BJ (cell line): ENCODE results near the gene ASB14. TPM values are rescaled to one million over a fixed set of nuclear protein-coding genes. Genes with fewer than 3 reads are reported as not detected.

ENCODE experiments used
- CTCF ChIA-PET: fragments of 350-600 bp; formaldehyde crosslinking; extraction: SDS; loops from one replicate; lab custom pipeline; 2021; ENCODE audit warnings: antibody characterized with exemption, inconsistent platforms; lab: Yijun Ruan, JAX
- POLR2A ChIA-PET: fragments of 300-600 bp; sonication (Branson Sonifier 250); formaldehyde crosslinking; extraction: SDS; loops from one replicate; lab custom pipeline; 2021; ENCODE audit warnings: antibody characterized with exemption; lab: Charles Lee
- DNase-seq: peaks from one replicate; pipeline ENCODE4 v3.0.0-alpha.2; 2011; ENCODE audit warnings: low read depth
- H3K27me3 ChIP-seq: 2 replicates; pipeline ENCODE4 v1.6.0; 2011; ENCODE audit warnings: low read length; ENCODE audit not compliant: control insufficient read depth, insufficient read depth
- H3K36me3 ChIP-seq: 2 replicates; pipeline ENCODE4 v1.5.1; 2011; ENCODE audit warnings: low read length; ENCODE audit not compliant: control insufficient read depth, insufficient read depth
- H3K4me3 ChIP-seq: 2 replicates; pipeline ENCODE4 v1.5.1; 2011; ENCODE audit warnings: low read depth, mild to moderate bottlenecking, control low read depth, low read length
- CTCF ChIP-seq: IDR thresholded peaks from 2 replicates; pipeline ENCODE4 v1.5.1; 2011; ENCODE audit warnings: low read depth, mild to moderate bottlenecking, control low read depth, inconsistent platforms, low read length, moderate library complexity; ENCODE audit not compliant: insufficient read depth
- polyA plus RNA-seq: library from polyadenylated mRNA; depleted of rRNA; stranded (reverse); fragments of >200 nt; gene quantifications from 2 replicates; pipeline ENCODE4 v1.2.3, GENCODE V29; 2011

The ASB14 gene
- polyA plus RNA-seq, 1 experiment: not detected

DNA sequence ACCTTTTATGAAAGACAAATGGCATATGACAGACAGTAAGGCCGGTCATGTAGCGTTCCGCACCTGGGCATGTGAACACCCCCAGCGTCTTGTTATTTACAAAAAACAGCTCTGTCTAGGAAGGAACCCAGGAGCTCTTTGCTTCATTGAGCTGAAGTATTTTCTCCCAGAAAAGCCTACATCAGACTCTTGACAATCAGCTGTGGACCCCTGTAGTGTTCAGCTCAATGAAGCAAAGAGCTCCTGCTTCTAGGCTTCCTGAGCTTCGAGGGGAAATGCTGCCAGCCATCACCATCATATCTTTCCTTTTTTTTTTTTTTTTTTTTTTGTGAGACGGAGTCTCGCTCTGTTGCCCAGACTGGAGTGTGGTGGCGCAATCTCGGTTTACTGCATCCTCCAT is 4.1 kb downstream of the ASB14 start:
- CTCF ChIA-PET: no interaction called here
- Histone ChIP-seq H3K27me3 (no peaks in the 10 kb centered on the region), H3K36me3 (no peaks in the 10 kb centered on the region), H3K4me3 (no peak overlapping the region)
- DNase-seq: no peak
- POLR2A ChIA-PET: interaction anchor here (0.5 kb wide), 1 partner anchor 529 kb away, joined by 9 read pairs; no protein-coding TSS in a partner anchor
- no peak for TF ChIP-seq CTCF

DNA sequence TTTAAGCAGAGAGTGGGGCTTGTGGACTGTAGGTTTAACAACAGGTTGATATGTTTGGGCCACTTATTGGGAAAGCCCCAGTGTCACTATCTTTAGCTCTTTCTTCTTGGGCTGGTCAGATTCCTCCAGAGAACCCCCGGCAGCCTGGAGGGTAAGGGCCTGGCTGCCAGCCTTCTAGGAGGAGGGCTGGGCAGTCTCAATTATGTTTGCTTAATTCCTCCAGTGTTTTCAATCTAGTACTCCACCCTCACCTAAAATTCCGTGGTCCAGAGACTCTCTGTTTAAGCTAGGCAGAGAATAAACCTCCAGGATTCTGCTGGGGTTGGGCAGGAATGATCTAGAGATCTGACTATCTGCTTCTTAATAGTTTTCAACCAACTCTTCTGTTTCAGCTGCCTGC is 5.3 kb downstream of the ASB14 start:
- Histone ChIP-seq H3K4me3 (no peak overlapping the region), H3K36me3 (no peaks in the 10 kb centered on the region), H3K27me3 (no peaks in the 10 kb centered on the region)
- TF ChIP-seq CTCF: no peak
- ChIA-PET POLR2A (no interaction called here), CTCF (no interaction called here)
- no peak for DNase-seq

- ChIA-PET POLR2A (no interaction called here), CTCF (no interaction called here)
- no peak for TF ChIP-seq CTCF
- H3K27me3 ChIP-seq: no peaks in the 10 kb centered on the region
- H3K4me3 ChIP-seq: no peak overlapping the region
- DNase-seq: no peak
- H3K36me3 ChIP-seq: no peaks in the 10 kb centered on the region
These were observed 9.2 kb downstream of the ASB14 start for GRCh38 chr3:57283334-57283733.

DNA sequence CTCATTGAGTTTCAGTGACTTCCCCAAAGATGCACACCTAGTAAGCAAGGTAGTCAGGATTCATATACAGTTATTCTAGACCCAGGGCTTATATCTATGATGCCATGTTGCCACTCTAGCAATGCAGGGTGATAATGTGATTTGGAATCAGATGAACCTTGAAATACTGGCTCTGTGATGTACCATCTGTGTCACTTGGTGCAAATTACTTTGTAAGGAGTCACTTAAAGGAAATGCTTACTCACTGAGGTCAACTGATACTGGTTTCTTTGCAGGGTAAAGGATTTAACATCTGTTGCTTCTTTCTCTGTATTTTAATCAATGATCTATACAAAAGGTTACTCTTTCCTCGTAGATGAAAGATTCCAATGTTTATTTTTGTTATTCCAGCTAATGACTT is 10.8 kb downstream of the ASB14 start:
- H3K27me3 ChIP-seq: no peaks in the 10 kb centered on the region
- ChIA-PET POLR2A (no interaction called here), CTCF (no interaction called here)
- H3K4me3 ChIP-seq: no peak overlapping the region
- H3K36me3 ChIP-seq: no peaks in the 10 kb centered on the region
- DNase-seq: no peak
- TF ChIP-seq CTCF: no peak

DNA sequence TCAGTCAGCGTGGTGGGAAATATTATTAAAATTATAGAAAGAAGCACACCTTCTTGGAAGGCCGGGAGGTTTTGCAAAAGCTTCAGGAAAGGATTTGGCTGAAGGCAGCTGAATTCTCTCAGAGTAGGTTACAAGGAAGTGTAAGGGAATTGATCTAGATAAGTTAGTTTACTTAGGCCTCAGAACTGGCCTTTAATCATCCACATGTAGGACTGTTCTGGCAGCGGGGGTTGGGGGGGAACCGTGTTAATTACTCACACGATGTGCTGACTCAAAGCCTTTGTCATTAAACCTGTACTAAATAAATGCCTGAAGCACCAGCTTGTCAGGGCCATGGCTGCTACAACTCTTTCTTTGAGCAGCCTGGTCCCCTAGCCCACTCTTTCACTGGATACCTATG is 12.8 kb downstream of the ASB14 start:
- TF ChIP-seq CTCF: no peak
- DNase-seq: no peak
- POLR2A ChIA-PET: no interaction called here
- no peak overlapping the region for H3K4me3 ChIP-seq
- no peaks in the 10 kb centered on the region for H3K27me3 ChIP-seq
- H3K36me3 ChIP-seq: no peaks in the 10 kb centered on the region
- CTCF ChIA-PET: no interaction called here
